ENCODE data around the gene SPTLC2. TPM values are rescaled to one million over a fixed set of nuclear protein-coding genes. Genes with fewer than 3 reads are reported as not detected.

Gene SPTLC2
- total and polyA plus RNA-seq, 2 of the 13 experiments (the other 11 are each of a cell fraction or from before 2014, with no cell fraction given), result 17.4 to 17.5 TPM

GRCh38 chr14:77502109-77502782 lies 114.2 kb downstream of the SPTLC2 start (continued):
- TF ChIP-seq IRF1 (CRISPR knock-in tag; IDR thresholded peaks at IDR 0.05; ENCODE audit: low read depth) (no peak), TOPORS (CRISPR knock-in tag; IDR thresholded peaks at IDR 0.05) (no peak), PITX1 (CRISPR knock-in tag; IDR thresholded peaks at IDR 0.05) (no peak), ZFP36 (IDR thresholded peaks at IDR 0.05; ENCODE audit: borderline replicate concordance, low read depth, low read length, partially characterized antibody) (no peak), ZNF660 (CRISPR knock-in tag; IDR thresholded peaks at IDR 0.05; ENCODE audit: borderline replicate concordance, low read depth) (no peak), REPIN1 (CRISPR knock-in tag; IDR thresholded peaks at IDR 0.05; ENCODE audit: borderline replicate concordance, low read depth) (no peak), TFDP1 (CRISPR knock-in tag; IDR thresholded peaks at IDR 0.05; ENCODE audit: borderline replicate concordance) (no peak), GATAD2A (CRISPR knock-in tag; IDR thresholded peaks at IDR 0.05) (peak; percentile 71), ARNT2 (CRISPR knock-in tag; IDR thresholded peaks at IDR 0.05; ENCODE audit: low read depth) (peak; percentile 24; the same call in 1 of the 2 replicates), THYN1 (CRISPR knock-in tag; IDR thresholded peaks at IDR 0.05; ENCODE audit: borderline replicate concordance, low read depth) (no peak), LCORL (IDR thresholded peaks at IDR 0.05) (no peak), LCORL (CRISPR knock-in tag; IDR thresholded peaks at IDR 0.05) (peak; percentile 45; the same call in 1 of the 2 replicates), KMT2B (CRISPR knock-in tag; IDR thresholded peaks at IDR 0.05) (no peak), SNAPC2 (CRISPR knock-in tag; IDR thresholded peaks at IDR 0.05) (peak; percentile 70; the same call in 1 of the 2 replicates), AHDC1 (CRISPR knock-in tag; IDR thresholded peaks at IDR 0.05; ENCODE audit: borderline replicate concordance) (peak; percentile 69; the same call in 1 of the 2 replicates)
